ENCODE results near the gene CDK5R1. TPM values are rescaled to one million over a fixed set of nuclear protein-coding genes. Genes with fewer than 3 reads are reported as not detected.

Gene CDK5R1
- polyA plus RNA-seq, 1 of the 3 experiments (the other 2 are of a cell fraction), result 1.4 TPM

- no peaks in the 10 kb centered on the region for H3K9me2 ChIP-seq
- H3K79me2 ChIP-seq (ENCODE audit: insufficient read depth), result no peaks in the 10 kb centered on the region
- H3K9me3 ChIP-seq, result no peaks in the 10 kb centered on the region
- no peaks in the 10 kb centered on the region for H3F3A ChIP-seq (replicated peaks; ENCODE audit: insufficient read depth)
- H3K4me3 ChIP-seq (ENCODE audit: low read depth in 2 of 2, low read length in 1 of 2), result no peak overlapping the region
- no peaks in the 10 kb centered on the region for H3K27me3 ChIP-seq (ENCODE audit: insufficient read depth)
- DNase-seq, result no peak
- no peak overlapping the region for H3K9ac ChIP-seq
- H3K36me3 ChIP-seq (replicated peaks in 1 of 2; ENCODE audit: control insufficient read depth in 1 of 2, insufficient read depth in 2 of 2, low read length in 1 of 2), result peaks cover 0 to 32% of the 10 kb centered on the region in 2 experiments
- H3K4me1 ChIP-seq (ENCODE audit: control insufficient read depth in 1 of 2, insufficient read depth in 2 of 2, low read depth in 1 of 2, low read length in 1 of 2), result peaks cover 0 to 59% of the 10 kb centered on the region in 2 experiments; a peak in 2 of 4 replicates
- CTCF ChIA-PET, result interaction anchor here (1.1 kb wide), 1 partner anchor 291 kb away, joined by 3 read pairs; no protein-coding TSS in a partner anchor
- POLR2A ChIA-PET, result no interaction called here
- no peak for TF ChIP-seq RAD21 (IDR thresholded peaks at IDR 0.05; ENCODE audit: low read length)
- TF ChIP-seq EP300 (IDR thresholded peaks at IDR 0.05; ENCODE audit: borderline replicate concordance in 1 of 2, low read depth in 1 of 2, low read length in 1 of 2), result no peak
- TF ChIP-seq USF2 (IDR thresholded peaks at IDR 0.05; ENCODE audit: borderline replicate concordance, low read depth, low read length), result no peak
- no peak for TF ChIP-seq CHD2 (IDR thresholded peaks at IDR 0.05; ENCODE audit: low read length, partially characterized antibody)
- no peak for TF ChIP-seq EZH2phosphoT487 (IDR thresholded peaks at IDR 0.05; ENCODE audit: borderline replicate concordance, low read depth)
- TF ChIP-seq MEF2A (IDR thresholded peaks at IDR 0.05; ENCODE audit: borderline replicate concordance, low read depth), result no peak
- no peak for TF ChIP-seq IRF3 (IDR thresholded peaks at IDR 0.05; ENCODE audit: low read depth, low read length)
- no peak for TF ChIP-seq RFX5 (IDR thresholded peaks at IDR 0.05; ENCODE audit: low read length)
- TF ChIP-seq GATA2 (CRISPR knock-in tag; IDR thresholded peaks at IDR 0.05), result no peak
- TF ChIP-seq TCF12 (IDR thresholded peaks at IDR 0.05), result no peak
- no peak for TF ChIP-seq TEAD4 (IDR thresholded peaks at IDR 0.05; ENCODE audit: borderline replicate concordance, insufficient read depth)
- no peak for TF ChIP-seq JUND (IDR thresholded peaks at IDR 0.05)
- TF ChIP-seq YY1 (IDR thresholded peaks at IDR 0.05; ENCODE audit: low read depth), result no peak
- TF ChIP-seq REST (IDR thresholded peaks at IDR 0.05; ENCODE audit: low read depth, low read length), result no peak
- peaks cover 10% of the 10 kb centered on the region; the same call in 1 of the 2 replicates for H4K20me1 ChIP-seq (ENCODE audit: insufficient read depth)
- H2AFZ ChIP-seq (ENCODE audit: low read depth), result no peak overlapping the region
- H3K27ac ChIP-seq (ENCODE audit: low read depth in 2 of 2, low read length in 1 of 2), result no peak overlapping the region
- H3K4me2 ChIP-seq, result no peak overlapping the region
- 94% methylated on average over 4 of the region's 4 CpGs for WGBS (ENCODE audit: low lambda C conversion rate)
These were observed 5.4 kb downstream of the CDK5R1 start for GRCh38 chr17:32492264-32492589.

All from SK-N-SH (cell line).